K562 (cell line): ENCODE measurements around the gene NECTIN1. TPM values are rescaled to one million over a fixed set of nuclear protein-coding genes. Genes with fewer than 3 reads are reported as not detected.

Experiments
- ATAC-seq: fragments of 200-7000 bp; cut with Tn5 transposase; 3 replicates; pipeline ENCODE4 v1.9.1; 2020; ENCODE audit warnings: moderate library complexity
- BruUV-seq: library from RNA; stranded (reverse); fragments of 400-500 nt; replicated peaks from 2 replicates; lab custom pipeline; 2021; lab: Mats Ljungman, UMichigan
- CTCF ChIA-PET: fragments of 300-600 bp; formaldehyde crosslinking; extraction: SDS; loops from one replicate; lab custom pipeline; 2021; ENCODE audit warnings: low intra/inter-chr PET ratio; lab: Yijun Ruan, JAX
- POLR2A ChIA-PET: fragments of 300-600, 350-650 bp; sonication (Branson Sonifier 250); formaldehyde crosslinking; extraction: SDS; loops from one replicate; lab custom pipeline; 2021; ENCODE audit warnings: antibody characterized with exemption, inconsistent platforms; lab: Yijun Ruan, JAX
- DNase-seq, 4 experiments: peaks; one replicate each; pipeline versions ENCODE4 v3.0.0 to v3.0.0-alpha.2; 2011 to 2018; ENCODE audit warnings: low spot score in 3 of 4, mixed read lengths in 3 of 4; ENCODE audit errors: extremely low read depth in 1 of 4
- FAIRE-seq: peaks from 2 replicates; lab custom pipeline; 2011; peaks lifted over from hg19 to GRCh38; lab: Jason Lieb, UNC
- H2AFZ ChIP-seq: 2 replicates; pipeline ENCODE4 v1.6.0; 2011; ENCODE audit warnings: low read depth, low read length, control low read depth, inconsistent platforms
- H3K27ac ChIP-seq: fragments of 200-600 bp; 3 replicates; pipeline ENCODE4 v1.8.0; 2011; ENCODE audit warnings: low read depth, mild to moderate bottlenecking, control low read depth, inconsistent platforms, low read length, moderate library complexity, mixed read lengths; ENCODE audit errors: extremely low read depth
- H3K27me3 ChIP-seq, 2 experiments: fragments of 300-600 bp in 1 of 2; 2 replicates in 1 of 2; 3 replicates in 1 of 2; pipeline versions ENCODE4 v1.6.0 to v1.8.0; 2011; ENCODE audit warnings: inconsistent platforms in 2 of 2, low read length in 2 of 2, mild to moderate bottlenecking in 1 of 2, mixed read lengths in 1 of 2, moderate library complexity in 1 of 2; ENCODE audit not compliant: control insufficient read depth in 2 of 2, insufficient read depth in 2 of 2
- H3K36me3 ChIP-seq: fragments of 300-600 bp; 3 replicates; pipeline ENCODE4 v1.8.0; 2011; ENCODE audit warnings: mild to moderate bottlenecking, low read length, inconsistent platforms; ENCODE audit not compliant: control insufficient read depth, insufficient read depth
- H3K4me1 ChIP-seq, 2 experiments: fragments of 200-600 bp in 1 of 2; replicated peaks in 1 of 2; 2 replicates in 1 of 2; 3 replicates in 1 of 2; pipeline versions ENCODE4 v1.5.1 to v1.8.0; 2011; ENCODE audit warnings: inconsistent platforms in 2 of 2, low read length in 2 of 2, mild to moderate bottlenecking in 1 of 2, mixed read lengths in 1 of 2, moderate library complexity in 1 of 2; ENCODE audit not compliant: control insufficient read depth in 2 of 2, insufficient read depth in 2 of 2
- H3K4me2 ChIP-seq: 2 replicates; pipeline ENCODE4 v1.6.1; 2011; ENCODE audit warnings: low read length, control low read depth, inconsistent platforms, mixed read lengths; ENCODE audit not compliant: insufficient read depth
- H3K4me3 ChIP-seq: fragments of 200-600 bp; sonication (generic), shearing (Covaris generic); 2 replicates; pipeline ENCODE4 v1.5.1; 2016; ENCODE audit warnings: control low read depth, inconsistent platforms
- H3K79me2 ChIP-seq: fragments of 200-600 bp; 3 replicates; pipeline ENCODE4 v1.8.0; 2011; ENCODE audit warnings: low read length, inconsistent platforms; ENCODE audit not compliant: control insufficient read depth, insufficient read depth
- H3K9ac ChIP-seq, 2 experiments: 2 replicates each; pipeline versions ENCODE4 v1.6.0 to v1.6.1; 2011; ENCODE audit warnings: low read depth in 2 of 2, low read length in 2 of 2, control low read depth in 1 of 2, inconsistent platforms in 1 of 2, mild to moderate bottlenecking in 1 of 2, mixed read lengths in 1 of 2; ENCODE audit not compliant: insufficient read depth in 1 of 2
- H3K9me1 ChIP-seq: one replicate; pipeline ENCODE4 v1.6.0; 2011; ENCODE audit warnings: inconsistent platforms, mild to moderate bottlenecking, low read length, moderate library complexity; ENCODE audit not compliant: control insufficient read depth, insufficient read depth
- H3K9me3 ChIP-seq: replicated peaks from 2 replicates; pipeline ENCODE4 v1.5.1; 2011; ENCODE audit warnings: low read depth, low read length, inconsistent platforms; ENCODE audit not compliant: control insufficient read depth, insufficient read depth
- H4K20me1 ChIP-seq: replicated peaks from 2 replicates; pipeline ENCODE4 v1.6.1; 2011; ENCODE audit warnings: low read length, inconsistent platforms, mixed read lengths; ENCODE audit not compliant: control insufficient read depth, insufficient read depth
- MED1 ChIP-seq: sonication (generic); formaldehyde crosslinking; IDR thresholded peaks from 2 replicates; pipeline ENCODE4 v1.8.1; 2023; ENCODE audit warnings: missing genetic modification reagents, borderline replicate concordance
- PRDM10 ChIP-seq: fragments of 450-650 bp; IDR thresholded peaks from 2 replicates; pipeline ENCODE4 v1.6.1; 2018; ENCODE audit not compliant: partially characterized antibody
- RREB1 ChIP-seq: fragments of 250-450 bp; sonication (Bioruptor Pico); IDR thresholded peaks from 2 replicates; pipeline ENCODE4 v1.4.0; 2020
- THAP7 ChIP-seq: fragments of 250-450 bp; sonication (Bioruptor Pico); IDR thresholded peaks from 2 replicates; pipeline ENCODE4 v1.5.0; 2021
- ZNF197 ChIP-seq: fragments of 200-800 bp; sonication (Bioruptor generic); IDR thresholded peaks from 2 replicates; pipeline ENCODE4 v1.6.1; 2016; ENCODE audit warnings: low read depth, missing genetic modification characterization, missing compliant biosample characterization
- ZNF277 ChIP-seq: fragments of 250-450 bp; sonication (Bioruptor Pico); IDR thresholded peaks from 2 replicates; pipeline ENCODE4 v1.8.0; 2022; ENCODE audit warnings: inconsistent platforms, mild to moderate bottlenecking, moderate library complexity, borderline replicate concordance
- ZNF79 ChIP-seq: fragments of 250-450 bp; sonication (Bioruptor Pico); IDR thresholded peaks from 2 replicates; pipeline ENCODE4 v1.4.0; 2020; ENCODE audit warnings: low read depth, mild to moderate bottlenecking, moderate library complexity
- WGBS: fragments of 100-300 bp; shearing (Covaris generic); methylation state at CpG from one replicate; pipeline ENCODE4 v1.1.6; 2016; ENCODE audit warnings: low coverage, mixed read lengths; ENCODE audit not compliant: insufficient coverage; ENCODE audit errors: missing lambda C conversion rate; 5-methylcytosine and 5-hydroxymethylcytosine counted together
- in situ Hi-C: fragments of 300-500 bp; cut with MboI; formaldehyde crosslinking; loops from 4 replicates; pipeline ENCODE4 v1.15.0; 2018; ENCODE audit warnings: inconsistent platforms, mixed read lengths
- intact Hi-C: fragments of 100-400 bp; cut with micrococcal nuclease; formaldehyde crosslinking; loops from 2 replicates; pipeline ENCODE4 v1.14.2; 2022
- polyA plus RNA-seq, 8 experiments: library from polyadenylated mRNA; depleted of rRNA in 4 of 8; stranded (reverse) in 5 of 8; unstranded in 3 of 8; fragments of >200 nt; fragmentation: Nextera tagmentation in 2 of 8; fragmentation: Illumina TruSeq in 1 of 8; extraction: Ambion mirVana in 2 of 8; extraction: Trizol in 1 of 8; gene quantifications; 2 replicates each; pipeline versions ENCODE4 v1.2.1 to v1.2.3, GENCODE V29; 2011 to 2014; ENCODE audit warnings: inconsistent platforms in 1 of 8, missing spikeins in 1 of 8
- total RNA-seq, 7 experiments: library from RNA; depleted of rRNA in 6 of 7; stranded (reverse); fragments of >200 nt in 6 of 7; fragmentation: Illumina TruSeq in 2 of 7; extraction: Trizol in 2 of 7; gene quantifications; 2 replicates each; pipeline versions ENCODE4 v1.2.1 to v1.2.3, GENCODE V29; 2011 to 2021; ENCODE audit warnings: low replicate concordance in 1 of 7
- TF ChIP-seq, protein P1 (sequence below): sonication (generic); formaldehyde crosslinking; IDR thresholded peaks from 2 replicates; pipeline ENCODE4 v1.8.0; 2022; ENCODE audit warnings: mild to moderate bottlenecking, missing genetic modification reagents

Gene NECTIN1
- total and polyA plus RNA-seq, 9 of the 15 experiments (the other 6 are each of a cell fraction or from before 2014, with no cell fraction given): 0.09 to 0.53 (median 0.23) TPM; not detected in 2

- in situ Hi-C loops: no loop called here
- intact Hi-C loops: no loop called here
- POLR2A ChIA-PET: interaction anchor here (0.5 to 0.7 kb wide), 3 partner anchors 55 to 118 kb away, joined by 3 read pairs; no protein-coding TSS in a partner anchor
- Histone ChIP-seq H3K4me1 (peaks cover 0 to 3% of the 10 kb centered on the region in 2 experiments; a peak in 1 of 5 replicates), H3K27me3 (peaks cover 12 to 45% of the 10 kb centered on the region in 2 experiments; a peak in 4 of 5 replicates), H2AFZ (no peak overlapping the region), H3K9me1 (no peaks in the 10 kb centered on the region), H3K9ac (no peak overlapping the region), H3K27ac (no peak overlapping the region), H4K20me1 (peaks cover 8% of the 10 kb centered on the region), H3K9me3 (no peaks in the 10 kb centered on the region), H3K4me2 (no peak overlapping the region), H3K4me3 (no peak overlapping the region), H3K36me3 (no peaks in the 10 kb centered on the region), H3K79me2 (no peaks in the 10 kb centered on the region)
- DNase-seq (no peak), ATAC-seq (no peak), FAIRE-seq (no peak)
- WGBS: 9% methylated on average over 16 of the region's 17 CpGs
- BruUV-seq: no TSS peak
- CTCF ChIA-PET: no interaction called here
- TF ChIP-seq ZNF277 (no peak), THAP7 (CRISPR knock-in tag) (no peak), ZNF197 (CRISPR knock-in tag) (no peak), PRDM10 (no peak), MED1 (CRISPR knock-in tag) (no peak), RREB1 (no peak), ZNF79 (CRISPR knock-in tag) (no peak)
- TF ChIP-seq, protein P1, sequence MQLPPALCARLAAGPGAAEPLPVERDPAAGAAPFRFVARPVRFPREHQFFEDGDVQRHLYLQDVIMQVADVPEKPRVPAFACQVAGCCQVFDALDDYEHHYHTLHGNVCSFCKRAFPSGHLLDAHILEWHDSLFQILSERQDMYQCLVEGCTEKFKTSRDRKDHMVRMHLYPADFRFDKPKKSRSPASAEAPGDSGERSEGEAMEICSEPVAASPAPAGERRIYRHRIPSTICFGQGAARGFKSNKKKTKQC (CRISPR knock-in tag): no peak
These were observed 106.4 kb downstream of the NECTIN1 start for GRCh38 chr11:119622454-119623143.
